Glomerular endothelial cell (primary cell): ENCODE measurements around the gene CRISP1. TPM values are rescaled to one million over a fixed set of nuclear protein-coding genes. Genes with fewer than 3 reads are reported as not detected.
"Not testable (repeated sequence)": the region's sequence is repeated elsewhere in the genome, so short reads cannot be mapped to it uniquely, and the experiment has no call there.

Experiments
- DNase-seq: peaks from one replicate; pipeline ENCODE4 v3.0.0-alpha.2; 2011; ENCODE audit warnings: low read depth, low spot score; ENCODE audit errors: extremely low read depth
- total RNA-seq: library from RNA; depleted of rRNA; stranded (reverse); fragments of >200 nt; gene quantifications from 2 replicates; pipeline ENCODE4 v1.2.3, GENCODE V29; 2015

CRISP1 gene, protein sequence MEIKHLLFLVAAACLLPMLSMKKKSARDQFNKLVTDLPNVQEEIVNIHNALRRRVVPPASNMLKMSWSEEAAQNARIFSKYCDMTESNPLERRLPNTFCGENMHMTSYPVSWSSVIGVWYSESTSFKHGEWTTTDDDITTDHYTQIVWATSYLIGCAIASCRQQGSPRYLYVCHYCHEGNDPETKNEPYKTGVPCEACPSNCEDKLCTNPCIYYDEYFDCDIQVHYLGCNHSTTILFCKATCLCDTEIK
- total RNA-seq, result not detected in 2 replicates

DNA sequence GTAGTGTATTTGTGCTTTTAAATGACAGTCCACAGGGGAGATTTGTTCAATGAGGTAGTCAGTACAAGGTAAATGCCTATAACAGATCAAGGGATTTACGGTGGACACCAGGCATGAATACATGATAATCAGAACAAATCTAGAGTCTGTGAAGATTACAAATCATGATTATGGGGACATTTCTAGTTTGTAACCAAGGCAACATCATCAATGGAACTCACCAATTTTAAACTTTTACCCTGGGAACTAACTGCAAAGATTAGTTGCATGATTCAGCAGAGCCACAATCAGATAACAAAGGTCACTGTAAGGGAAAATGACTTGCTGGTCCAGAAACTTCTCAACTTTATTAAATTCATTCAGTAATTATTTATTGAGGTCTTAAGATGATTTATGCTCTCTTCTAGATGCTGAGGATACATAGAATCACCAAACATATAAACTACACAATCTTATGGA is at the start of gene CRISP1:
Gene CRISP1, minus strand, starts transcription at position 51 of the 459 bp plus-strand sequence. CDS start 9,135 bp downstream, outside the sequence.
- no peak for DNase-seq

DNA sequence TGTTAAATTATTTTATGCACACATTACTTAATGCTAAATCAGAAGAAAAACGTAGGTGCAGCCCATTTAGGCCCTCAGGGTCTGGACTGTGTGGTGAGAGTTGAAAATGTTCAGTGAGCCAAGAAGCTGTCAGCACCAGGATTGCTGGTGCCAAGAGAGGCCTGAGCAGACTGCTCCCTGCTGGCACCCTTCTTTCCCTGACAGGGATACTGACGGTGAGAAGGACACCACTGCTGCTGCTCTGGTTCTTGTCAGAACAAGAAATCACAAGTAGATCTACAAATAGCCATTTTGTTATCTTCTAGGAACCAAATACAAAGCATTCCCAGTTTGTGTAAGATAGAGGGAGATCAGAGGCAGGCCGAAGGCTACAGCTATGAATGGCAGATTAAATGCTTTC is 48.7 kb upstream of the CRISP1 start:
- DNase-seq, result no peak

DNA sequence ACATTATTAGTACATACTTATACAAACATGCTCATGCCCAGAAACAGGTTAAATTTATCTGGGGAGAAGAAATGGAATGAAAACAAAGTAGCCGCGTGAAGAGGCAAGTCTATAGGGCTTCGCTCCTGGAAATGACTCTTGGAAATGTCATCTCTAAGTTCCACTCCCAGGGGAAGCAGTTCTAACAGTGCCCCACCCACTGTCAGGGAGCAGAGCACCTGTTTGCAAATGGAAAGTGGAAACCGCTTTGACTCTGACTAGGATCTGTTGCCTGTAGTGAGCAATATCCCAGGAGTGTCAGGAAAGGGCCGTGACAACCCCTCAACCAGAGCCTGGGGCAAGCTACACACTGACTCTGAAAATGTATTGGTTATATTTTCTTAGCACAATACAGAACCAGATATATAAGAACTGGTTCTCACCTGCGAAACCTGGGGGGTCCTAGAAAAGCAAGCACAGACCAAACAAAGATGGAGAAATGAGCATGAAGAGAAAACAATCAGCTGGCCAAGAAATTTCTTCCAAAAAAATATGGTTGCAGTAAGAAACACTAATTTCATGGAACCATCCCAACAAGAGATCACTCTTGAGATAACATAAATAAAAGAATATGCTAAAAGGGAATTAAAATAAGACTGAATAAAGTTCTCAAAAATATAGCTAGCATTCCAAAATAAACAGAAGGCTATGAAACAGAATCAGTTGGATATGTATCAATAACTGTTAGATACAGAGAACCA is 47.5 kb upstream of the CRISP1 start:
- DNase-seq, result no peak

DNA sequence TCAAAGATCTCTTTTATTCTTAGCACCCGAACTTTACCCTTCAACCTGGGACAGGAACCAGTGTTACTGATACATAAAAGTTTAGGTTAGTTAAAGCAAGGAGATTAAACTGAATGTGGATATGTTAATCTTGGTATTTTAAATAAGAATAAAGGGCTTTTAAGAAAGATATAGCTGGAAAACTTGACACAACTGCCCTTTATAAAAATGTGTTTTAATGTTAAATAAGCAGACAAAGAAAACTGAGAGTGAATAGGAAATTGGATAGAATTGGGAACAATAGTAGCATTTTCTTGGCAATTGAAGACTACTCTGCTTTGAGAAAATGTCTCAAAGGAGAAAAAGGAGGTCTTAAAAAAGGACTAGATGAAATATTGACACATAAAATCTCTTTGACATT is 45.9 kb upstream of the CRISP1 start:
- DNase-seq, result no peak

DNA sequence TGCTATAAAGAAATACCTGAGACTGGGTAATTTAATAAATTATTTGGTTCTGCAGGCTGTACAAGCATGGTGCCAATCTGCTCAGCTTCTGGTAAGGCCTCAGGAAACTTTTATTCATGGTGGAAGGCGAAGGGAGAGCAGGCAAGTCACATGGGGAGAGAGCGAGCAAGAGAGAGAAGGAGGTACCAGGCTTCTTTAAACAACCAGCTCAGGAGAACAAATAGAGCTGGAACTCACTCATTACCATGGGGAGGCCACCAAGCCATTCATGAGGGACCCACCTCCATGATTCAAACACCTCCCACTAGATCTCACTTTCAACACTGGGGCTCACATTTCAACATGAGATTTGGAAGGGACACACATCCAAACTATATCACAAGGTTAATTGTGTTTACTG is 44.9 kb upstream of the CRISP1 start:
- DNase-seq, result no peak

DNA sequence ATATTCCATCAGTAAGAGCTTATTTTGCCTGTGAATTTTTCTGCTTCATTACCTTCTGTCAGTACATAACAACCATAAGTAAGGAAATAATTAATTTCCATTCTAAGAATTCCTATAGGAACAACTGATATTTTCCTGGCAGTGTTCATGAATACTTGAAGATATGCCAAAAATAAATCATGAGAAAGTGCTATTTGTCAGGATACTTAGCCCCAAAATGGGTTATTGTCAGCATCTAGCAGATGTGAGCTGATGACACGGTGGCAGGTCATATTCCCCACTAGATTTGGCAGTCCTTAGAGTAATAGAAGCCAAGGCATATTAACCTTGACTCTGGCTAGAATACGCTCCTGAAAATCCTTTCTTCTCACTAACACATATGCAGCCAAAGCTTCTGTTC is 43.2 kb upstream of the CRISP1 start:
- DNase-seq, result no peak

DNA sequence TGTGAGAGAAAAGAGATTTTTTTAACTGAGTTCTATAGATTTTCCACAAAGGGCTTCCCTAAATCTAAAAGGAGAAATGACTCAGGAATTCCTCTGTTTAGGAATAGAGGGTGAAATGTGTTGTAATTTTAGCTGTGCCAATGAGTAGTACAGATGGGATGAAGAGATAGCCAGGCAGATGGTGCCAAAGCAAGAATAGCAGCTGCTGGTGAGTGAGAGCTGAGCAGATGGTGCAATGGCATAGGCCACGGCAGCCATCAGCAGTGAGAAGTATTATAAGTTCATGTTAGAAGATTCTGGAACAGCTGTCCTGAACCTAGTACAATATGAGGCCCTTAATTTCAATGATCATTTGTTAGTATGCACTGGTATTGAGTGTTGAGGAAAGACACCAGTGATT is 40.2 kb upstream of the CRISP1 start:
- no peak for DNase-seq

DNA sequence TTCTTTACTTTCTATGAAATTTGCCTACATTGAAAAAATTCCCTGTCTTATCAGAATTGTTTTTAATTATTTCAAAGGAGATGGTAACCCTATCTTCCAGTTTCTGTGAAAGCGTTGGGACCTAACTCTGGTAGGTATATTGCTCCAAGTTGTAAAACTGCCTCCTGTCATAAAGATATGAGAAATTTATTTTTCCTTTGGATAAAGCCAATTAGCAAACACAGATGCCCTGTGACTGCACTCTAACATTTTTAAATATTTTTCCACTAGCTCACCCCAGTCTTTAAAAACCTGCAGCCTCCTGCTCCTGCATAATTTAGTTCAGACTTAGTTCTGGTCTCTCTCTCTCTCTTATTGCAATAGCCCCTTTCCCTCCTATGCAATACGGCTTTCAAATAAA is 39.0 kb upstream of the CRISP1 start:
- no peak for DNase-seq

DNA sequence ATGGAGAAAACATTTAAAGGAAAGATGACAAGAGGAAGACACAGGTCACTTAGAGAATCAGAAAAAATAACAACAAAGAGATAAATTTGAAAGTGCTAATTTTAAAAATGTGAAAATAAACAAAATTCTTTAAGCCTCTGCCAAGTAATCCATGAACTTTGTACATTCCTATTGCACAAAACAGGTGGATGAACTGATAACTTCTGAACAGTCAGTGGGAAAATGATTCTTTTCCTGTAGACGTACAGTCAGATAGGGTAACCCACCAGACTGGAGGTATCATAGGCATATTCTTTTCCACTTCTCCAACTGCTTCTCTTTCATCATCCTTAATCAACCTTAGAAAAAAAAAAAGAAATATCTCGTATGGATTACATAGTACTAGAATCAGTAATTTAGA is 36.5 kb upstream of the CRISP1 start:
- DNase-seq, result no peak

DNA sequence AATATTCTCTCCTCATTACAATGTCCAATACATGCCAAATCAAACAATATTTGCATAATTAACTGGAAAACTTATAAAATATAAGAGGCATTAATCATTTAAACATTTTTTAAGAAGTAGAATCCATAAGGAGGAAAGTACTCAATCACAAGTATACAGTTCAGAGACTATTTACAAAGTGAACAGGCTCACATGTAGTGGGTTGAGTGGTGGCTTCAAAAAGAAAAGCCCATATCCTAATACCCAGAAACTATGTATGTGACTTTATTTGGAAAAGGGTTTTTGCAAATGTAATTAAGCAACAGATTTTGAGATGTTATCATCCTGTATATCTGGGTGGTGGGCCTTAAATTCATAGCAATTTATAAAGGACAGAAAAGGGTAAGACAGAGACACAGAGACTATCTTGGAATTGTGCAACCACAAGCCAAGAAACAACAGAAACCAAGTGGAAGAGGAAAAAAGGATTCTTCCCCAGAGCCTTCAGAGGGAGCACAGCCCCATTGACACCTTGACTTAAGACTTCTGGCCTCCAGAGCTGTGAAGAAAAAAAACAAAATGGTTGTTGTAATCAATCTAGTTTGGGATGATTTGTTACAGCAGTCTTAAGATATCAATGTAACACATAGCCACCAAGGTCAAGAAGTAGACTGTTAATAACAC is 32.7 kb upstream of the CRISP1 start:
- no peak for DNase-seq

DNA sequence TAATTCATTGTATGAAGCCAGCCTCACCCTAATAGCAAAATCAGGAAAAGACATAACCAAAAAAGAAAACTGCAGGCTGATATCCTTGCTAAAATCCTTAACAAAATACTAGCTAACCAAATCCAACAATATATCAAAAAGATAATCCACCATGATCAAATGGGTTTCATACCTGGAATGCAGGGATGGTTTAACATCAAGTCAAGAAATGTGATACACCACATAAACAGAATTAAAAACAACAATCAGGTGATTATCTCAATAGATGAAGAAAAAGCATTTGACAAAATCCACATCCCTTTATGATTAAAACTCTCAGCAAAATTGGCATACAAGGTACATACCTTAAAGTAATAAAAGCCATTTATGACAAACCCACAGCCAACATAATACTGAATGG is 29.2 kb upstream of the CRISP1 start:
- not testable (repeated sequence) for DNase-seq

DNA sequence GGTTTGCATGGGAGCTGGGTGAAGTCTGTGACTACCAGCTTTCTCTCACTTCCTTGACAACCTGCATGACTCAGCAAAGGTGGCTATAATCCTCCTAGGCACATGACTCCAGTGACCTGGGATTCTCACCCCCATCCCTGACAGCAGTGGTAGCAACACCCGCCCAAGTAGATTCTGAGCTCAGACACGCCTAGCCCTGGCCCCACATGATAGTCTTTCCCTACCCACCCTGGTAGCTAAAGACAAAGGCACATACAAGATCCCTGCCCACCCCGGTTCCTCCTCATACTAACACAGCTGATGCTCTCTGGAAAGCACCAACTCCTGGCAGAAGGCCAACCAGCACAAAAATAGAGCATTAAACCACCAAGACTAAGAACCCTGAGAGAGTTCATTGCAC is 25.9 kb upstream of the CRISP1 start:
- DNase-seq, result no peak

DNA sequence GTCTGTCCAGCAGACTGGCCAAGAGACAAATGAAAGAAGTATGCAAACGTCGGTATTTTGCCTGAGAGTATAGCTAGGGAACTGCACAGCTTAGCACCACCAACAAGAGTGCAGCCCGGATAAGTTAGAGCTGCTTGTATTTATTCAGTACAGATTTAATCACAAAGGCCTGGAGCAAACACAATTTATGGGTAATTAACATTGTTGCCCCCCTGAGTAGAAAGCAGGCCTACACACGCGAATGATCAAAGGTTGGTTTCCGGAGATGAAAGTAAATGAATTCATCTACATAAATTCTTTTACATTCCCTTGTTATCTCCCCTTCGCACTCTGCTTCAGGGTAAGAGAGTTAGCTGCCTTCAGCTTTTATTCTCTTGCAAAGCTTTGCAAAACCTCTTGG is 24.7 kb upstream of the CRISP1 start:
- DNase-seq, result no peak

DNA sequence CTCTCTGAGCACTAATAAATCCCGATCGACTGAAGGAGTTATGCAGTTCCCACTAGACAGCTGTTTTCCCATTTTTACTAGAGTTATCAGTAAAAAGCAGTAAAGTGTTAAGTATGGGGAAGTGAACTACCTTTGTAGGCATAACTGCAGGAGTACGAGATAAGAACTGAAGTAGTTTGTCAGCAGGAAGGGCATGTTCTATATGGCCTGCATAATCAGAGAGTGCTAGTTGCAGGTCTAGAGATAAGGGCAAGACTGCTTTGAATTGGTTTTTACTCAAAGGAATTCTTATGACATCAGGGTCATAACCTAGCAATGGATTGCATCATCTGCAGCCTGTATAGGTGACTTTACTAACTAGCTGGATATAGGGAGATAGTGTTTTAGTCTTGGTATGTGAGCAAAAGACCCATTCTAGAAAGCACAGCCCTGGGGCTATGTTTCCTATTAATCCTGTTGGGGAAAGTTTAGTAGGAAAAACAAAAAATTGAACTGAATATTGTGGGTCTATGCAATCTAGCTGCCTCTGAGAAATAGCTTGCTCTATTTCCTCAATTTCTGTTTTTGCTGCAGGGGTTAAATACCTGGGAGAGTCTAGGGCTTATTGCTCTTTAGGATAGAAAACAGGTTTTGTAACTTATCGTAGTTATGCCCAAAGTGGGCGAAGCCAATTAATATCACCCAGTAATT is 22.6 kb upstream of the CRISP1 start:
- DNase-seq, result no peak

DNA sequence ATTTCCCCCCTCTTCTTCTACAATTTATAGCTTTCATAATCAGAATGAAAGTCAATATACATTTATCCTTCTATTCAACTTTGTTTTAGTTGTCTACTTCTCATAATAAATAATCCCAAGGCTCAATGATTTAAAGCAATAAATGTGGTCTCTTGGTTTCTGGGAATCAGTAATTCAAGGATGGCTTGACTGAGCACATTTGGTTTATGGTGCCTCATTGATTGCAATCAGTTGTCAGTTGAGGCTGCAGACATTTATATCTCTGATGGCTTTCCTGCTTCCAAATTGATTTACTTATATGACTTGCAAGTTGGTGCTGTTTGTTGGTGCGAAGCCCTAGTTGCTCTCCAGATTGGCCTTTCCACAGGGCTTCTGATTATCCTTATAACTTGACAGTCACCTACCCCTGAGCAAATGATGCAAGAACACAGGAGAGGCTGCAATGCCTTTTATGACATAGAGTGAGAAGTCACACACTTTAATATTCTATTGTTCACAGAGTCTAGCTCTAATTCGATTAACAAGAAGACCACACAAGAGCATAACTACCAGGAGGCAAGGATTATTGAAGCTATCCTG is 2.7 kb upstream of the CRISP1 start:
- DNase-seq, result no peak

DNA sequence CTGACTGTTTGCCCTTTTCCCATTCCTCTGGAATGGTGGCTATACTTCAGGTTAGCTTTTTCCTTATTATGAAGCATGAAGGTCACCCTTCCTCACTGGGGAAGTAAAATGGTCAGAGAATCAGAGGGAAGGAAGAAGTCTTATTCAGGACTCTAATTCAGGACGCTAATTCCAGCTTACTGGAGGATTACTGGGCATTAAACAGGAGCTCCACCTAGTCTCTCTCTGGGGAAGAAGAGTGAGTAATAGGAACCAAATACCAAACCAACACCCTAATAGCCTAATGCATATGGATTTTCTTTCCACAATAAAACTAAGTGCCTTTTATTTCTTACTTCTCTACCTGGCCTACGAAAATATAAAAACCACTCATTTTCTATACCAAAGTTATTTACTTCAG is 10.1 kb downstream of the CRISP1 start:
- no peak for DNase-seq

DNA sequence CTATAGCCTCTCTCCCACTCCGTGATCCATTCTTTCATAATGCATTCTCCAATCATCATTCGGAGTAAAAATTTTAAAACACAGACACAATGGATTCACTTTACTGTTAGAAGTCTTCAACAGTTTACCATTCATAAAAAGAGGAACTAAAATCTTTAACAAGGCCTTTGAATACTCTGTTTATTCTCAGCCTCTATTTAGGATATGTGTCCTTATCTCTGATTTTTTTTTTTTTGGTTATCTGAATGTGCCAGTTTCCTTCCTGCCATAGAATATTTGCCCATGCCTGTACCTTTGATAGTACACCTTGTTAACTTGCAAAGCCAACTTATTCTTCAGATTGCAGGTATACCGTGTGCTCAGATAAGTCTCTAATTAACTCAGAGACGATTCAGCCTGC is 11.1 kb downstream of the CRISP1 start:
- no peak for DNase-seq

DNA sequence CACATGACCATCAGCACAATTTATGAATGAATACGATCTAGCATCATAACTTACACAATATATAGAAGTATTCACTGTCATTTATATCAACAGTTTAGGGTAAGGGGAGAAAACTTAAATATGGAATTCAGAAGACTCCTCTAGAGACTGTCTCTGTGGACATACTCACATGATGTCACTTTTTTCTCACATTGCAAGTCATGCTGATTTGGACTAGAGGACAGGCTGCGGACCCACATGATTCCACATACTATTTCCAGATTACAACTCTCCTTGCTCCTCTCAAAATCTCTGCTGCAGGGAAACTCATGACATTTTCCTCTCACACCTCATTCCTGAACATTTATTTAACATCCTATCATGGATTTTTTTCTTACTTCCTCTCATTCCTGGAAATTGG is 13.4 kb downstream of the CRISP1 start:
- DNase-seq, result no peak

DNA sequence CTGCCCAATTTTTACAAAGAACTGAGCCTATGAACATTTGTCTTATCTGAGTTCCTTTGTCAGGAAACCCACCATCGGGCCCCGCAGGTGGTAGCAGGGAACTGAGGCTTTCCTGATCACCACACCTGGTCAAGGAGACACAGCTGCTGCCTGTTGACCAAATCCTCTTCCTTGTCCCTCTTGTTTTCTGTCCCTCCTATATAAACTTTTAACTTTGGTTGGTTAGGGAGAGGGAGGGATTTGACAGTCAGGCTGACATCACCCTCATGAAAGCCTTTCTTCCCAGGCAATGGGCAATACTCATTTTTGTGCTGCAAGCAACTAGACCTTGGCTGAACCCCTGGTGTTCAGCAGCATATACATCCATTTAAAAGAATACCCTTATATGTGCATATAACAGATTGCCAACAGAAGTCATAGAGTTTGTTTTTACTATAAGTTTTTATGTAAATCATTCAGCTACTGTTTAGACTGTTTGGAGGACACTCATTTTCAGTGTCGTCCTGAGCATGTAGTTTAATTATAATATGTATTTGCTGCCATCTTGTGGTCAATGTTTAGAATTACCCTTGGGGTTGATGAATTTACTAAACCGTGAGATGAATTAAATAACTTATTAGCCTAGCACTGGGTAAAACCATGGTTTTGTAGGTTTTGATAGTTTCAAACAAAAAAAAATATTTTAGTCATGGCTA is 17.0 kb downstream of the CRISP1 start:
- DNase-seq, result peak; percentile 36

DNA sequence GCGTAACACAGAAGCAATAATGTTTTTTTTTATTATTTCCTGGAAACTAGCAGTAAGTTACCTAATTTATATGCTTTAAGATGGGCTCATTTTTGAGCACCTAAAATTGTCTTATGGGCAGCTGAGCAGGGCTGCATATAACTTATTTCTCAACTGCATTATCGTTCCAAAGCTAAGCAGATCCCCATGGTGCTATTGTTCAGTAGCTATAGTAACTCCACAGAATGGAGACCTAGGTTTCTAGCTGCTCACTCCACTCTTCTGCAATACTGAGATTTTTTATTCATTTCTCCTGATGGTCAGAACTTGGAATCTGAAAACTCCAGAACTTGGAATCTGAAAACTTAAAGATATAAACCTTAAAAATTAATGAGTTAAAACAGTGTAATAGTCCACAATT is 18.7 kb downstream of the CRISP1 start:
- DNase-seq, result no peak
